Heart right ventricle (tissue), 16 donors: Measurements from ENCODE around the gene ADAMTS12. TPM values are rescaled to one million over a fixed set of nuclear protein-coding genes. Genes with fewer than 3 reads are reported as not detected.

Experiments
- ATAC-seq, 8 donors: fragments of 200-7000 bp; cut with Tn5 transposase; one replicate each; pipeline ENCODE4 v1.9.1; 2020; ENCODE audit warnings: mild to moderate bottlenecking in 8 of 8, moderate library complexity in 8 of 8, moderate number of reproducible peaks in 1 of 8
- DNase-seq, 2 donors: peaks; one replicate each; pipeline ENCODE4 v3.0.0-alpha.2; 2020
- H3K27ac ChIP-seq, 10 donors: fragments of 200-600 bp; sonication (generic) in 2 of 10; one replicate each; pipeline versions ENCODE4 v1.5.0 to v1.8.0; 2020 to 2022; ENCODE audit warnings: mild to moderate bottlenecking in 3 of 10
- H3K27me3 ChIP-seq, 7 donors: fragments of 200-600 bp; one replicate each; pipeline ENCODE4 v1.8.0; 2021 to 2022; ENCODE audit warnings: mild to moderate bottlenecking in 2 of 7
- H3K36me3 ChIP-seq, 9 donors: fragments of 200-600 bp; sonication (generic) in 1 of 9; one replicate each; pipeline versions ENCODE4 v1.5.0 to v1.8.0; 2020 to 2022; ENCODE audit warnings: mild to moderate bottlenecking in 2 of 9
- H3K4me1 ChIP-seq, 9 donors: fragments of 200-600 bp; sonication (generic) in 1 of 9; one replicate each; pipeline versions ENCODE4 v1.5.0 to v1.8.0; 2020 to 2022; ENCODE audit warnings: mild to moderate bottlenecking in 4 of 9
- H3K4me3 ChIP-seq, 10 donors: fragments of 200-600 bp; sonication (generic) in 2 of 10; one replicate each; pipeline versions ENCODE4 v1.5.0 to v1.8.0; 2020 to 2022; ENCODE audit warnings: mild to moderate bottlenecking in 7 of 10, moderate library complexity in 2 of 10
- H3K9me3 ChIP-seq, 11 donors: fragments of 200-600 bp in 10 of 11; sonication (generic) in 2 of 11; one replicate each; pipeline versions ENCODE4 v1.5.0 to v1.8.0; 2013 to 2022; ENCODE audit warnings: mild to moderate bottlenecking in 2 of 11, control low read depth in 1 of 11, moderate library complexity in 1 of 11
- WGBS, 2 donors: extraction: QIAGEN DNeasy Blood & Tissue Kit; methylation state at CpG; one replicate each; pipeline ENCODE4 v1.1.7; 2013; ENCODE audit warnings: inconsistent platforms in 1 of 2; 5-methylcytosine and 5-hydroxymethylcytosine counted together
- intact Hi-C, 10 donors: fragments of 100-400 bp; cut with DNase I; formaldehyde crosslinking; loops; one replicate each; pipeline versions ENCODE4 v1.11.1 to v1.14.2; 2022
- polyA plus RNA-seq, 2 donors: library from polyadenylated mRNA; stranded (reverse); fragments of 200-250 nt; gene quantifications; one replicate each; pipeline ENCODE4 v1.2.3, GENCODE V29; 2013
- total RNA-seq, 10 donors: library from RNA; stranded (reverse); fragmentation: NEBNext Ultra II Directional in 3 of 10; extraction: Animal tissue kit (Norgen Biotek cat#: 25700) in 3 of 10; gene quantifications; one replicate each; pipeline versions ENCODE4 v1.2.1 to v1.2.4, GENCODE V29; 2021 to 2023
- TF ChIP-seq, protein P1 (sequence below), 9 donors: fragments of 200-600 bp; sonication (generic) in 2 of 9; IDR thresholded peaks; one replicate each; pipeline versions ENCODE4 v1.5.0 to v1.8.0; 2021 to 2022; ENCODE audit warnings: antibody characterized with exemption in 9 of 9, mild to moderate bottlenecking in 5 of 9, moderate library complexity in 1 of 9
- donor health status: Arrhythmogenic right ventricular cardiomyopathy.
- donor health status: ischemic (EF 13 %, LVEDD 7.1; RV severe dilation, severe dysfunction).
- donor health status: healthy with polysubstance abuse.
- donor health status: DM: no; HTN: yes; CAD: no.
- donor health status: DM: no; HTN: no; CAD: no.
- donor health status: ischemic (EF 25% LVEDD 6.9; RV normal size, moderate dysfunction).
- donor health status: ischemic (EF 25% LVEDD 5.7; RV mildly dilated, moderate dysfunction).
- donor health status: healthy.
- donor health status: DM: yes; HTN: yes; CAD: no.
- donor health status: Ischemic cardiomyopathy.
- donor health status: ischemic (EF 35%, LVEDD 5.7; RV mildly dilated, moderate dysfunction).
- donor health status: nonischemic (EF 11% LVEDD 7.7; RV severe dilation, severe dysfunction).
- donor health status: DM: yes; HTN: yes; CAD: no.
- donor health status: PGD.
- donor health status: ischemic (EF 29% LVEDD 5.4; RV normal size, mild dysfunction).
- donor health status: nonischemic (EF 23%, LVEDD 6.1; RV moderate dilation, normal function).

ADAMTS12 gene
- total and polyA plus RNA-seq, 12 donors, result 0.37 to 3.7 (median 1.3) TPM

DNA sequence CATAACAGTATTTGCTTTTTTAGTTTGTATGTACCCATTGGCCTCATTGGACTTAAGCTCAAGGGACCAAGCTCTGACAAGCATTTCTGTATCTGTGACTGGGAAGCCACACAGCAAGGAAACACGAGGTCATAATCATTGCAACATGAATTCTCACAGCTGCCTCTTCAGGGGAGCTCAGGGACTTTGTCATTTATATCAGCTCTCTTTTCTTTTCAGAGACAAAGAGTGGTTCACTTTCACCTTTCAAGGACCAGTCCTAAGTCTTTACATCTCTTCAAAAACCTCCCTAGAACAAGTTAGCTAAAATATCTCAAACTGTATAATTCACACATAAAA lies 58.6 kb downstream of the ADAMTS12 start:
- DNase-seq, result no peak
- ATAC-seq, result peak in 1 of 8 donors; percentile 60
- H3K36me3 ChIP-seq, result no peaks in the 10 kb centered on the region
- peaks cover 0 to 11% (median 0%) of the 10 kb centered on the region in 9 donors for H3K4me1 ChIP-seq
- no peak overlapping the region for H3K27ac ChIP-seq
- H3K27me3 ChIP-seq, result no peaks in the 10 kb centered on the region
- WGBS, 2 donors, result 20 to 29% methylated on average over 1 of the region's 1 CpG
- no peak overlapping the region for H3K4me3 ChIP-seq
- intact Hi-C loops, result loop anchor here in 1 of 10 donors (10.0 kb wide), 1 partner anchor 52 kb away; no protein-coding TSS in a partner anchor
- TF ChIP-seq, protein P1, sequence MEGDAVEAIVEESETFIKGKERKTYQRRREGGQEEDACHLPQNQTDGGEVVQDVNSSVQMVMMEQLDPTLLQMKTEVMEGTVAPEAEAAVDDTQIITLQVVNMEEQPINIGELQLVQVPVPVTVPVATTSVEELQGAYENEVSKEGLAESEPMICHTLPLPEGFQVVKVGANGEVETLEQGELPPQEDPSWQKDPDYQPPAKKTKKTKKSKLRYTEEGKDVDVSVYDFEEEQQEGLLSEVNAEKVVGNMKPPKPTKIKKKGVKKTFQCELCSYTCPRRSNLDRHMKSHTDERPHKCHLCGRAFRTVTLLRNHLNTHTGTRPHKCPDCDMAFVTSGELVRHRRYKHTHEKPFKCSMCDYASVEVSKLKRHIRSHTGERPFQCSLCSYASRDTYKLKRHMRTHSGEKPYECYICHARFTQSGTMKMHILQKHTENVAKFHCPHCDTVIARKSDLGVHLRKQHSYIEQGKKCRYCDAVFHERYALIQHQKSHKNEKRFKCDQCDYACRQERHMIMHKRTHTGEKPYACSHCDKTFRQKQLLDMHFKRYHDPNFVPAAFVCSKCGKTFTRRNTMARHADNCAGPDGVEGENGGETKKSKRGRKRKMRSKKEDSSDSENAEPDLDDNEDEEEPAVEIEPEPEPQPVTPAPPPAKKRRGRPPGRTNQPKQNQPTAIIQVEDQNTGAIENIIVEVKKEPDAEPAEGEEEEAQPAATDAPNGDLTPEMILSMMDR (IDR thresholded peaks at IDR 0.05), result no peak
- no peaks in the 10 kb centered on the region for H3K9me3 ChIP-seq

DNA sequence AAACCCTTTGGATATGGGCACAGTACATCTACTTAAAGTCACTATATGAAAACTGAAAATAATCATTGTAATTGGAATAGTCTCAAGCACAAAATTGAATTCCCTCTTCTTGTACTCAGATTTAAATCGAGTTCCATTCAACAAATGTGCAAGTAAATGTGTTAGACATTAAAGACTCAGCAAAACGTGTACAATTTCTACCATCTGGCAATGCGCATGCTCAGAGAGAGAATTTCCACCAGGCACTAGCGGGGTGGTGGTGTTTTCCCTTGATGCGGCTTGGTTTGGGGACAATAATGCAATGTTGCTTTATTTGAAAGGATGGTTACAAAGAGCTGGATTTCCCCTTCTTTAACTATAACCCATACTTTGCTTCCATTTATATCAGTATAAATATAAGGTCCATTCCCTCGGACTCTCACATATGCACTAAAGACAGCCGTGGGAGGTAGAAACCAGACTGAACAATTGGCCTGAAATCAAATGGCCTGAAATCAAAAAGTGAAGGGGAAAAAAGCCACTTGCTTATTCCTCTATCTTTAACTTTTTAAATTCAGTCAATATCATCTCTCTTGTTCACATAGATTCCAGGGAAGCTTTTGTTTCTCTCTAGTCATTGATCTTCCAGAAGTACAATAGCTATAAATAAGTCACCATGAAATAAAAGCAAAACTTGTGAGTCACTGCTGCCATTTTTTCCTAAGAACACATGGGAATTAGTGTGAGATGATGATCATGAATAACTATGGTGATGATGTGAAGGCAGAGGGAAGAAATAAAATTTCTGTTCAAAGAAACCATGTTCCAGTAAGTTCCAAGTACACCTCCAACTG lies 59.2 kb downstream of the ADAMTS12 start:
- no peaks in the 10 kb centered on the region for H3K36me3 ChIP-seq
- intact Hi-C loops, result loop anchor here in 1 of 10 donors (10.0 kb wide), 1 partner anchor 52 kb away; no protein-coding TSS in a partner anchor
- no peaks in the 10 kb centered on the region for H3K9me3 ChIP-seq
- H3K4me3 ChIP-seq, result no peak overlapping the region
- peaks cover 0 to 11% (median 0%) of the 10 kb centered on the region in 9 donors for H3K4me1 ChIP-seq
- 74% methylated on average over 7 of the region's 7 CpGs for WGBS, 2 donors
- TF ChIP-seq, protein P1 (IDR thresholded peaks at IDR 0.05), result no peak
- no peaks in the 10 kb centered on the region for H3K27me3 ChIP-seq
- H3K27ac ChIP-seq, result no peak overlapping the region
- ATAC-seq (no peak), DNase-seq (no peak)

DNA sequence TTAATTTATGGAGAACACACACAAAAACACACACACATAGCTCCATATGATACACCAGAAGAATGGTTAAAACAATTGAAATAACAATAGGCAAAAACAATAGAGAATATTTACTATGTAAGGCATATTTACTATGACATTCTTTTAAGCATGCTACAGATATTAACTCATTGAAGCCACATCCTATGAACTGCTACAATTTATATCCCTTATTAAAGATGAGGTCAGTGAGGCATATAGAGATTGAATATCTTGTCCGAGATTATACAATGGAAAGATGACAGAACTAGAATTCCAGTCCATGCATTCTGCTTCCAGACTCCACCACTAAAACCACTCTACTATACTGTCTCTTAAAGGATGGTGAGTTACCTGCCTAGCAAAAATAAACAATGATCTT lies 60.7 kb downstream of the ADAMTS12 start:
- ATAC-seq (no peak), DNase-seq (no peak)
- Histone ChIP-seq H3K36me3 (no peaks in the 10 kb centered on the region), H3K9me3 (no peaks in the 10 kb centered on the region), H3K4me1 (peaks cover 0 to 11% (median 0%) of the 10 kb centered on the region in 9 donors), H3K27me3 (no peaks in the 10 kb centered on the region), H3K27ac (no peak overlapping the region), H3K4me3 (no peak overlapping the region)
- intact Hi-C loops, result loop anchor here in 1 of 10 donors (10.0 kb wide), 1 partner anchor 54 kb away; no protein-coding TSS in a partner anchor
- WGBS, 2 donors, result 90 to 100% methylated on average over 1 of the region's 1 CpG
- TF ChIP-seq, protein P1 (IDR thresholded peaks at IDR 0.05), result no peak

DNA sequence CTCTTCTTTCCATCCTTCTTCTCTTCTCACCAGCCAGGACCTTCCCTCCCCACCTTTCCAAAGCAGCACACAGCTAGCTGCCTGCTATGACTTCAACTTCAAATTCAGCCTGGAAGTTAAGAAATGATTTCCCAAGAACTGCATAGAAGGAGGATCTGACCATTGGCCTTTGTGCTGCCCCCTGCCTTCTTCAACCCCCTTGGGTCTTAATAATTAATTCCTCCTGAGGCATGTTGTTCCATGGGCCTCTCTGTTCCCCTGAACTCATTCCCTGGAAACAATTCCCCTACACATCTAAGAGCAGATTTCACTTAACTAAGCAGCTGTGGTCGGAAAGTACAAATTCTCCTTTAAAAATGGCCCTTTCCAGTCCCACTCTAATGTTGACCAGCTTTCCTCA lies 62.4 kb downstream of the ADAMTS12 start:
- WGBS, 2 donors, result 83 to 97% methylated on average over 1 of the region's 1 CpG
- Histone ChIP-seq H3K9me3 (no peaks in the 10 kb centered on the region), H3K4me3 (no peak overlapping the region), H3K27me3 (no peaks in the 10 kb centered on the region), H3K36me3 (no peaks in the 10 kb centered on the region), H3K27ac (peak overlapping the region in 2 of 10 donors; percentile 48 to 52), H3K4me1 (peaks cover 0 to 24% (median 0%) of the 10 kb centered on the region in 9 donors)
- ATAC-seq (peak in 6 of 8 donors; percentile 54 to 85 (median 72)), DNase-seq (peak; percentile 7 to 16)
- TF ChIP-seq, protein P1 (IDR thresholded peaks at IDR 0.05), result no peak
- intact Hi-C loops, result no loop called here
